Measurements from ENCODE around the gene SNX12. TPM values are rescaled to one million over a fixed set of nuclear protein-coding genes. Genes with fewer than 3 reads are reported as not detected.
"Not testable (repeated sequence)": the region's sequence is repeated elsewhere in the genome, so short reads cannot be mapped to it uniquely, and the experiment has no call there.

SNX12 gene
- total RNA-seq, 1 experiment from 2014 or later, result 69.0 TPM

GRCh38 chrX:71091263-71091662 is 23.1 kb upstream of the SNX12 start:
- DNase-seq (ENCODE audit: low spot score), result no peak

DNA sequence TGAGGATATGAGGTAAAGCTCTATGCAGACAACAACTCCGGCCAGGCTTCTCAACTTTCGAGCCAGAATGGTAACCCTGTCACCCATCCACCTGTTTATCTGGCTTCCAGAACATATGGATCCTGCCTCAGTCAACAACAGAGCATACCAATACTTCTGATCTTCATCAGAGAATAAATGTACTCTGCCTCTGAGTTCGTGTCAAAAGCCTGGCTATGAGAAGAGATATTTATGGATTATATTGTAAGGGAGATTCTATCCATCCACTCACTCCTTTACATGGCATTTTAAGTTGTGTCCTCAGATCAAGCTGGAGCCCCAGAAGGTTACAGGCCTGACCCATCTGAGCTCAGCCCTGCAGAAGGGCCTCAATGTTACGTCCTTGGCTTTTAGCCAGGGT is 17.8 kb upstream of the SNX12 start:
- DNase-seq (ENCODE audit: low spot score), result no peak

DNA sequence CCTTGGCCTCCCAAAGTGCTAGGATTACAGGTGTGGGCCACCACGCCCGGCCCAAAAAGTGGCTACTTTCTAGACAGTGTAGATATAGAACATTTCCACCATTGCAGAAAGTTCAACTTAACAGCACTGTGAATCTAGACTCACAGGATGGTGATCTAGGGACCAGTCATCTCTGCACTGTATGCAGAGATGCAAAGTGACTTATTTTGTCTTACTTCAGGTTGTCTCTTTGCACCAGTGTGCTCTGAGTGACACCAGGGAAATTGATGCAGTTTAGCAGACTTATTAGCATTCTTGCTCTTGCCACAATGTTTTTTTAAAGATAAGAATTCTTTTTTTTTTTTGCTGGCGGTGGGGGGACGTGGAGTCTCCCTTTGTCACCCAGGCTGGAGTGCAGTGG is 14.7 kb upstream of the SNX12 start:
- no peak for DNase-seq (ENCODE audit: low spot score)

DNA sequence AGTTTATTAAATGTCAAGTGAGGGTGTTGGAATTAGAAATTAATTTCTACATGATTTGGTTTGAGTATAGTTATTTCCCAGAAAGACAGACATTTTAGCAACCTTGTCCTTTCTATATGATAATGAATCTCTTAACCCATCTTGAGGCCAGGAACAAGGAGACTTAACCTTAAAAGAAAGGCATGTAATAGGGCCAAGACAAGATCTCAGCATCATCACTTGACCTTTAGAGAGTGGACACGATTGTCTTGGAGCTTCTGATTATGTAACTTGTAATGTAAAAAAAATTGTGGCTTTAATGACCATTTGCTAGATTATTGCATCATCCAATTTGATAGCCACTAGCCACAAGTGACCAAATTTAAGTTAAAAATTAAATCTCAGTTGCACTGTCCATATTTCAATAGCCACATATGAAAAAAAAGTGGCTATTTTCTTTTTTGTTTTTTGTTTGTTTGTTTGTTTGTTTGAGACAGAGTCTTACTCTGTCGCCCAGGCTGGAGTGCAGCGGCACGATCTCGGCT is 14.1 kb upstream of the SNX12 start:
- DNase-seq (ENCODE audit: low spot score), result no peak

- no peak for DNase-seq (ENCODE audit: low spot score)
These were observed 13.4 kb upstream of the SNX12 start for GRCh38 chrX:71081330-71082123.

- no peak for DNase-seq (ENCODE audit: low spot score)
These were observed 2.4 kb upstream of the SNX12 start for GRCh38 chrX:71070531-71070930.

GRCh38 chrX:71067712-71068043 is 456 bp downstream of the SNX12 start:
- DNase-seq (ENCODE audit: low spot score), result no peak

DNA sequence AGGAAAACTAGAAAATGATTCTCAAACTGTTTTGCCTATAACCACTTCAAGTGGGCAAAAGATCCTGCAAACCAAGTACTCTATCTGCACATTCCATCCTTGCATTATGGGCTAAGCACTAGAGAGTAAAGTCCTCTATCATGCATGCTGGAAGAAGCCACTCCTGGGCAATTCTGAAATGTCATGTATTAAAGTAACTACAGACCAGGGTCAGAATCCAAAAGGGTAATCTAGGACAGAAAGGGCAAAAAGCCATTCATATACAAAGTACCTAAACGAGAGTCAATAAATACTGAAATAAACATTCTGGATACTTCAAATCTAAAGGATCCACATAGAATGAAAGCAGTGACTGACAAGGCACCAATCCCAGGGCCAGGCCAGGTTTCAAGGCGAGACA is 1.0 kb downstream of the SNX12 start:
- DNase-seq (ENCODE audit: low spot score), result no peak

DNA sequence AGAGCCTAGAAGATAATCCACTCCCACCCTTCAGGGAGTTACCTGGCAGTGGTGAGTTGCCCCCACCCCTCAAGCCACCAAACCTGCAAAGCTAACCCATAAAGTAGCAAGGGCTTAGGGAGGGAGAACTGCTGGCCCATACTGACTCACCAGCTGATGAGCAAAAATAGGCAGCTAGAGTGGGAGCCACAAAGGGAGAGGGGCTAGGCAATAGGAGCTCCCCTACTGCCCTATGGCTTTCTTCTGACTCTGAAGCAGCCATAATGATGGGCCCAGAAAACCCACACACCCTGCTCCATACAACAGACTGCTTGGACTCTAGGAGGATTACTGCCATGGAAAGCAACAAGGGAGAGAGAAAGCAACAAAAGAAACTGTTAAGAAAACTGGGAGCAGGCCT is 8.0 kb downstream of the SNX12 start:
- no peak for DNase-seq (ENCODE audit: low spot score)

DNA sequence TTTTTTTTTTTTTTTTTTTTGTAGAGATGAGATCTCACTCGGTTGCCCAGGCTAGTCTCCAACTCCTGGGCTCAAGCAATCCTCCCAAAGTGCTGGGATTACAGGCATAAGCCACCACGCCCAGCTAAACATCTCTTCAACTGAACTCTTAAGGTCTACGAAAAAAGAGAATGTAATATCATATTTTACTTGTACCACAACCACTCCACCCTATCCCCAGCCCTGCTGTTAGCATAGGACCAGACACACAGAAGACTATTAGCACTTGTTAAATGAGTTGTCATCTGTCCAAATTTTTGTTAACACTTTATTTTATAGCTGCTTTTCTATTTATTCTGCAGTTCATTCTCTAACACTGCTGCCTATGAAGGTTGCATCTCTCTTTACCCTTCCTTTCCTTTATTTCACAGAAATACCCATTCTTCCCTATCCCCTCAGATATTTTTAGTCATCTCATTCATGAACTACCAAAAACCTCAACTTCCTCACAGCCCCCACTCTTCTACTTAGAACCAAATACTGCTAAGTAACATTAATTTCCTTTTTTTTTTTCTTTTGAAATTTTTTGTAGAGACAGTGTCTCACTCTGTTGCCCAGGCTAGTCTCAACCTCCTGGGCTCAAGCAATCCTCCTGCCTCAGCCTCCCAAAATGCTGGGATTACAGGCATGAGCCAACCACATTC is 10.1 kb downstream of the SNX12 start:
- DNase-seq (ENCODE audit: low spot score), result no peak

DNA sequence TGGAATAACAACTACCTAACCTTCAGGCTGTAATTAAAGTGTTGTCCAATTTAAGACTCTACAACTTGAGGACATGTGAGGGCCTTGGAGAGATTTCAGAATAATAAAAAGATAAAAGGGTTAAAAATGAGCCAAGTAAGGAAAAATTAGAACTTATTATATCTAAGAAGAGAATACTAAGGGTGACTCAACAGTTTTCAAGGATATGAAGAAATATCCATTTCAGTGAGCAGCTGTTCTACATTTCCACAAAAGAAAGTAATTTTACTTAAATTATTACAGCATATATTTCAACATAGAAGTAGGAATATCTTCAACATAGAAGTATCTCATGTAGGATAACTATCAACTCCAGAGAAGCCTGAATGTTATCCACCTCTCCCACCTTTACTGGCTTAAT is 11.3 kb downstream of the SNX12 start:
- no peak for DNase-seq (ENCODE audit: low spot score)

DNA sequence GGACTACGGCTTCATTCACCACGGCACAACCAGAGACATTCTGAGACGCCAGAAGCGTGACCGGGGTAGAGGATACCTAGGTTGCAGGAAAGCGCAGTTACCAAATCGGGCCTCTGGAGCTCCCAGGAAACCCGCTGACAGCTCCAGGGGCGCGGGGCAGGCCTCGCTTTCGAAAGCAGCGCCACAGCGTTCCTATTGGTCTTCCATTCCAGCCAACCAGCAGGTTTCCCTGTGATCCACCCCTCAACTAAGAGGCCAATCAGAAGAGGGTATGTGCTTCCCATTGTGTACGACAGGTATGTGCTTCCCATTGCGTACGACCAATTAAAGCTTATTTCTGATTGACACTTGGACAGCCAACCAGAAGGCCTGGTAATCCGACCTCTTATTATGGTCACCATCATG is 14.9 kb downstream of the SNX12 start:
- DNase-seq (ENCODE audit: low spot score), result no peak

- DNase-seq (ENCODE audit: low spot score), result no peak
These were observed 15.4 kb downstream of the SNX12 start for GRCh38 chrX:71052721-71053120.

DNA sequence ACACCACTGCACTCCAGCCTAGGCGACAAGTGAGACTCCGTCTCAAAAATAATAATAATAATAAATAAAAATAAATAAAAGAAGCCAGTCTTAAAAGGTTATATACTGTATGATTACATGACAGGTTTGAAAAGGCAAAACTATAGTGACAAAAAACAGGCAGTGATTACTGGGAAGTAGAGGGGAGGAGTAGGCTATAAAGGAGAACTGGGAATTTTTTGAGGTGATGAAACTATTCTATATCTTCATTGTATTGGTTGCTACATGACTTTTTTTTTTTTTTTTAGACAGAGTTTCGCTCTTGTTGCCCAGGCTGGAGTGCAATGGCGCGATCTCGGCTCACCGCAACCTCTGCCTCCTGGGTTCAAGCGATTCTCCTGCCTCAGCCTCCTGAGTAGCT is 20.2 kb downstream of the SNX12 start:
- not testable (repeated sequence) for DNase-seq (ENCODE audit: low spot score)

GRCh38 chrX:71017396-71017939 is 50.7 kb downstream of the SNX12 start:
- DNase-seq (ENCODE audit: low spot score), result no peak

Other genes starting within 250 kb of the SNX12 start
- gene TEX11, start 159.6 kb downstream of the SNX12 start, total RNA-seq (2014; rRNA removed; shearing (Covaris generic)), result 0.22 TPM in 1 of 2 replicates, not detected in the other
- not detected in 2 replicates for gene SLC7A3, start 137.2 kb downstream of the SNX12 start, total RNA-seq (2014; rRNA removed; shearing (Covaris generic))
- 0.98 and 2.4 TPM in 2 replicates for gene FOXO4, start 27.5 kb upstream of the SNX12 start, total RNA-seq (2014; rRNA removed; shearing (Covaris generic))
- not detected in 2 replicates for gene CXorf65, start 38.4 kb upstream of the SNX12 start, total RNA-seq (2014; rRNA removed; shearing (Covaris generic))
- 0.22 and 1.4 TPM in 2 replicates for gene IL2RG, start 43.2 kb upstream of the SNX12 start, total RNA-seq (2014; rRNA removed; shearing (Covaris generic))
- 16.9 and 26.8 TPM in 2 replicates for gene MED12, start 50.3 kb upstream of the SNX12 start, total RNA-seq (2014; rRNA removed; shearing (Covaris generic))
- 0.22 and 0.72 TPM in 2 replicates for gene NLGN3, start 76.5 kb upstream of the SNX12 start, total RNA-seq (2014; rRNA removed; shearing (Covaris generic))
- gene GJB1, start 154.9 kb upstream of the SNX12 start, total RNA-seq (2014; rRNA removed; shearing (Covaris generic)), result not detected in 2 replicates
- 15.5 and 16.8 TPM in 2 replicates for gene ZMYM3, start 185.8 kb upstream of the SNX12 start, total RNA-seq (2014; rRNA removed; shearing (Covaris generic))
- 512 and 514 TPM in 2 replicates for gene NONO, start 215.3 kb upstream of the SNX12 start, total RNA-seq (2014; rRNA removed; shearing (Covaris generic))
- 1.0 and 1.2 TPM in 2 replicates for gene ITGB1BP2, start 233.4 kb upstream of the SNX12 start, total RNA-seq (2014; rRNA removed; shearing (Covaris generic))